Adrenal gland (tissue), 12 donors: ENCODE data around the gene MAP7. TPM values are rescaled to one million over a fixed set of nuclear protein-coding genes. Genes with fewer than 3 reads are reported as not detected.

Experiments used
- DNase-seq, 7 donors: peaks; one replicate each; pipeline ENCODE4 v3.0.0-alpha.2; 2019 to 2020
- H3K27ac ChIP-seq, 5 donors: fragments of 200-600 bp; sonication (generic) in 4 of 5; 1 replicate in 3 of 5; 2 replicates in 2 of 5; pipeline versions ENCODE4 v1.5.1 to v1.8.0; 2016 to 2020; ENCODE audit warnings: mild to moderate bottlenecking in 1 of 5
- H3K27me3 ChIP-seq: fragments of 200-600 bp; 2 replicates; pipeline ENCODE4 v1.8.0; 2021
- H3K36me3 ChIP-seq, 2 donors: fragments of 200-600 bp; replicated peaks in 1 of 2; 1 replicate in 1 of 2; 2 replicates in 1 of 2; pipeline versions ENCODE4 v1.5.1 to v1.8.0; 2018 to 2022
- H3K4me1 ChIP-seq, 2 donors: fragments of 200-600 bp; replicated peaks in 1 of 2; 1 replicate in 1 of 2; 2 replicates in 1 of 2; pipeline versions ENCODE4 v1.5.1 to v1.8.0; 2018 to 2021
- H3K4me3 ChIP-seq, 4 donors: fragments of 200-600 bp; sonication (generic) in 3 of 4; one replicate each; pipeline ENCODE4 v1.5.1; 2016 to 2018
- H3K9me3 ChIP-seq, 3 donors: fragments of 200-600 bp; sonication (generic) in 1 of 3; replicated peaks in 1 of 3; 1 replicate in 2 of 3; 2 replicates in 1 of 3; pipeline versions ENCODE4 v1.5.1 to v1.8.0; 2016 to 2021
- POLR2A ChIP-seq, 2 donors: fragments of 450-650 bp; IDR thresholded peaks; one replicate each; pipeline ENCODE4 v1.6.1; 2017; ENCODE audit warnings: antibody characterized with exemption in 2 of 2, mild to moderate bottlenecking in 2 of 2, moderate library complexity in 1 of 2
- WGBS, 4 donors: extraction: QIAGEN DNeasy Blood & Tissue Kit in 2 of 4; methylation state at CpG; one replicate each; pipeline versions ENCODE4 v1.1.5 to v1.1.7; 2013 to 2017; 5-methylcytosine and 5-hydroxymethylcytosine counted together
- intact Hi-C, 2 donors: fragments of 100-400 bp; cut with DNase I; formaldehyde crosslinking; loops; one replicate each; pipeline versions ENCODE4 v1.14.1 to v1.15.0; 2022 to 2023
- polyA plus RNA-seq, 3 donors: library from polyadenylated mRNA; stranded (reverse); fragments of 200-250 nt in 2 of 3; fragments of 350-450 nt in 1 of 3; fragmentation: Illumina TruSeq in 1 of 3; extraction: RNeasy Lipid Tissue Mini Kit (QIAGEN cat#74804) in 1 of 3; gene quantifications; one replicate each; pipeline ENCODE4 v1.2.3, GENCODE V29; 2013 to 2014
- total RNA-seq, 9 donors: library from RNA; depleted of rRNA in 4 of 9; stranded (reverse); fragments of >200 nt in 4 of 9; fragments of 120-200 nt in 1 of 9; fragmentation: NEBNext Ultra II Directional in 1 of 9; extraction: Animal tissue kit (Norgen Biotek cat#: 25700) in 1 of 9; gene quantifications; one replicate each; pipeline versions ENCODE4 v1.1.0 to v1.2.4, GENCODE V29; 2013 to 2023
- TF ChIP-seq, protein P1 (sequence below), 6 experiments: fragments of 450-650 bp in 4 of 6; fragments of 200-600 bp in 2 of 6; sonication (generic) in 1 of 6; IDR thresholded peaks; 1 replicate in 5 of 6; 2 replicates in 1 of 6; pipeline versions ENCODE4 v1.5.1 to v1.8.0; 2016 to 2021; ENCODE audit warnings: antibody characterized with exemption in 6 of 6, mild to moderate bottlenecking in 2 of 6, moderate library complexity in 1 of 6
- donor health status: healthy with polysubstance abuse.
- donor health status: Bipolar disorder and iron deficiency.
- donor health status: DM: yes; HTN: yes; CAD: no.
- donor health status: DM: no; HTN: no; CAD: no.
- donor health status: DM: no; HTN: no; CAD: no.
- donor health status: DM: yes; HTN: yes; CAD: no.

The MAP7 gene
- total and polyA plus RNA-seq, 12 donors: 4.7 to 31.6 (median 11.3) TPM

DNA sequence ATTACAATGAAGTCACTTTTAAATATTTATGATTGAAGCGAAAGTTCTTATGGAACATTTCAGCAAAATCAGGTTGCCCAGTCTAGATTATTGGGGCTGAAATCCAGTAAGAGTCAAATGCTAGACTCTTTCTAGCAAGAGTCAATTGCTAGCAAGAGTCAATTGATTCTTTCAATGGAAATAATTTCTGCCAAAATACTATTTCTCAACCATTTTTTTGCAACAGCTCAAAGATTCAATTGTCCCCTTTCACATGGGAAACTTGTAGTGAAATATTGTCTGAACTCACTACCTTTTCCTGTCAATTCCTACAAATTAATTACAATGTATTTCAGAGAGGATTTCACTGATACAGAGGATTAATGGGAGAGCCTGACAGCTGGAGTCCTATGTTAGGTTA is 78.3 kb downstream of the MAP7 start:
- no peaks in the 10 kb centered on the region for H3K27me3 ChIP-seq
- DNase-seq: no peak
- TF ChIP-seq, protein P1, sequence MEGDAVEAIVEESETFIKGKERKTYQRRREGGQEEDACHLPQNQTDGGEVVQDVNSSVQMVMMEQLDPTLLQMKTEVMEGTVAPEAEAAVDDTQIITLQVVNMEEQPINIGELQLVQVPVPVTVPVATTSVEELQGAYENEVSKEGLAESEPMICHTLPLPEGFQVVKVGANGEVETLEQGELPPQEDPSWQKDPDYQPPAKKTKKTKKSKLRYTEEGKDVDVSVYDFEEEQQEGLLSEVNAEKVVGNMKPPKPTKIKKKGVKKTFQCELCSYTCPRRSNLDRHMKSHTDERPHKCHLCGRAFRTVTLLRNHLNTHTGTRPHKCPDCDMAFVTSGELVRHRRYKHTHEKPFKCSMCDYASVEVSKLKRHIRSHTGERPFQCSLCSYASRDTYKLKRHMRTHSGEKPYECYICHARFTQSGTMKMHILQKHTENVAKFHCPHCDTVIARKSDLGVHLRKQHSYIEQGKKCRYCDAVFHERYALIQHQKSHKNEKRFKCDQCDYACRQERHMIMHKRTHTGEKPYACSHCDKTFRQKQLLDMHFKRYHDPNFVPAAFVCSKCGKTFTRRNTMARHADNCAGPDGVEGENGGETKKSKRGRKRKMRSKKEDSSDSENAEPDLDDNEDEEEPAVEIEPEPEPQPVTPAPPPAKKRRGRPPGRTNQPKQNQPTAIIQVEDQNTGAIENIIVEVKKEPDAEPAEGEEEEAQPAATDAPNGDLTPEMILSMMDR (IDR thresholded peaks at IDR 0.05): no peak
- no peak for TF ChIP-seq POLR2A (IDR thresholded peaks at IDR 0.05)
- intact Hi-C loops: no loop called here
- H3K4me1 ChIP-seq: peaks cover 4 to 19% of the 10 kb centered on the region in 2 donors
- 95 to 100% (median 96%) methylated on average over 1 of the region's 1 CpG for WGBS, 4 donors
- no peak overlapping the region for H3K27ac ChIP-seq
- no peak overlapping the region for H3K4me3 ChIP-seq
- no peaks in the 10 kb centered on the region for H3K9me3 ChIP-seq
- H3K36me3 ChIP-seq: no peaks in the 10 kb centered on the region

- Histone ChIP-seq H3K27ac (no peak overlapping the region), H3K4me1 (peaks cover 4 to 19% of the 10 kb centered on the region in 2 donors), H3K4me3 (no peak overlapping the region), H3K36me3 (no peaks in the 10 kb centered on the region), H3K27me3 (no peaks in the 10 kb centered on the region), H3K9me3 (no peaks in the 10 kb centered on the region)
- intact Hi-C loops: no loop called here
- WGBS, 4 donors: 56 to 65% (median 58%) methylated on average over 5 of the region's 5 CpGs
- TF ChIP-seq, protein P1 (IDR thresholded peaks at IDR 0.05): no peak
- TF ChIP-seq POLR2A (IDR thresholded peaks at IDR 0.05): no peak
- DNase-seq: no peak
Measured at GRCh38 chr6:136471372-136471771, 78.8 kb downstream of the MAP7 start.

DNA sequence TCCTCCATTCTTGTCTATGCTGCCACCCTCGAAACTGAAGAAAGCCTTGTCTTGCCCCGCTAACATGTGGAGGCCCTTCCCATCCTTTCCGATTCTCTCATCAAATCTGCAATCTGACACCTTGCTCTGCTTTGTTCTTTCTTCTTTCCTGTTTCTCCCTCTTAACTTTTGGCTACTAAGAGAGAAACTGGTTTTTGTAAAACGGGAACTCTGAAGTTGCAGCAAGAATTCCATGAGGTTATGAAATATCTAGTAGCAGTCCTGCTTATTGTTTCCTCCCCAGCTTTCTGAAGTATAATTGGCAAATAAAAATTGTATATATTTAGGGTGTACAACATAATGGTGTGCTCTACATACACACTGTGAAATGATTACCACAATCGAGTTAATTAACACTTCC is 80.2 kb downstream of the MAP7 start:
- WGBS, 4 donors: 75 to 86% (median 79%) methylated on average over 5 of the region's 5 CpGs
- Histone ChIP-seq H3K9me3 (no peaks in the 10 kb centered on the region), H3K27me3 (no peaks in the 10 kb centered on the region), H3K27ac (no peak overlapping the region), H3K36me3 (no peaks in the 10 kb centered on the region), H3K4me1 (peaks cover 4 to 19% of the 10 kb centered on the region in 2 donors), H3K4me3 (no peak overlapping the region)
- DNase-seq: no peak
- intact Hi-C loops: no loop called here
- no peak for TF ChIP-seq POLR2A (IDR thresholded peaks at IDR 0.05)
- TF ChIP-seq, protein P1 (IDR thresholded peaks at IDR 0.05): no peak

DNA sequence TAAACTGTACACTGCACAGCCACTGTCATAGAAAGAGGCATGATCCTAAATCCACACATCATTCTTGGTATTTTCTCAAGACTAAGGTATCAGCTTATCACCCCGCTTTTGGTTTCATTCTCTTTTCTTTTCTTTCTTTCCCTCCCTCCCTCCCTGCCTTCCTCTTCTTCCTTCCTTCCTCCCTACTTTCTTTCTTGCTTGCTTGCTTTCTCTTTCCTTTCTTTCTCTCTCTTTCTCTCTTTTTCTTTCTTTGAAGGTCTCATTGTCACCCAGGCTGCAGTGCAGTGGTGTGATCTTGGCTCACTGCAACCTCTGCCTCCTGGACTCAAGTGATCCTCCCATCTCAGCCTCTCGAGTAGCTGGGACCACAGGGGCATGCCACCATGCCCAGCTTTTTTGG is 81.1 kb downstream of the MAP7 start:
- no peak for TF ChIP-seq POLR2A (IDR thresholded peaks at IDR 0.05)
- TF ChIP-seq, protein P1 (IDR thresholded peaks at IDR 0.05): no peak
- 80 to 96% (median 88%) methylated on average over 2 of the region's 2 CpGs for WGBS, 4 donors
- H3K4me3 ChIP-seq: no peak overlapping the region
- H3K4me1 ChIP-seq: peaks cover 4 to 19% of the 10 kb centered on the region in 2 donors
- H3K36me3 ChIP-seq: no peaks in the 10 kb centered on the region
- no peaks in the 10 kb centered on the region for H3K27me3 ChIP-seq
- H3K9me3 ChIP-seq: no peaks in the 10 kb centered on the region
- no peak for DNase-seq
- intact Hi-C loops: no loop called here
- H3K27ac ChIP-seq: no peak overlapping the region
